ENCODE data around the gene DCAKD. TPM values are rescaled to one million over a fixed set of nuclear protein-coding genes. Genes with fewer than 3 reads are reported as not detected.
A peak's percentile ranks its signal among the peaks of the same experiment; 100 is the strongest.

The DCAKD gene
- total RNA-seq, 1 experiment from 2014 or later, result 48.3 TPM

- Histone ChIP-seq H3K18ac (ENCODE audit: insufficient read length, low read depth, low read length) (no peak overlapping the region), H2AK5ac (ENCODE audit: insufficient read length, low read length) (no peak overlapping the region), H2BK15ac (ENCODE audit: low read depth, low read length) (no peak overlapping the region), H3K23ac (ENCODE audit: insufficient read length, low read depth, low read length) (no peak overlapping the region), H3K4ac (ENCODE audit: low read depth, low read length) (no peak overlapping the region), H4K8ac (replicated peaks; ENCODE audit: insufficient read length, low read depth, low read length) (no peak overlapping the region), H3K27ac (ENCODE audit: insufficient read length, low read depth, low read length) (no peak overlapping the region), H3K9me3 (ENCODE audit: control insufficient read depth, low read depth, low read length) (no peaks in the 10 kb centered on the region), H2BK5ac (ENCODE audit: insufficient read length, low read length) (no peak overlapping the region), H3K14ac (ENCODE audit: insufficient read depth, low read length) (no peak overlapping the region), H3K4me2 (ENCODE audit: insufficient read depth, insufficient read length, low read length) (no peak overlapping the region), H3K4me1 (ENCODE audit: insufficient read depth, low read length) (no peaks in the 10 kb centered on the region), H2BK120ac (ENCODE audit: low read depth, low read length, poor library complexity, severe bottlenecking) (no peak overlapping the region), H3K27me3 (ENCODE audit: insufficient read depth, low read length) (no peaks in the 10 kb centered on the region), H4K5ac (ENCODE audit: insufficient read length, low read depth, low read length) (no peak overlapping the region), H3K79me2 (ENCODE audit: insufficient read depth, low read length) (no peaks in the 10 kb centered on the region; the same call in 1 of the 2 replicates), H4K91ac (ENCODE audit: insufficient read length, low read depth, low read length) (no peak overlapping the region), H4K20me1 (ENCODE audit: control insufficient read depth, insufficient read depth, insufficient read length) (no peaks in the 10 kb centered on the region), H3T11ph (ENCODE audit: low read length) (no peak overlapping the region), H2BK12ac (ENCODE audit: insufficient read length, low read depth, low read length) (no peak overlapping the region), H3K79me1 (ENCODE audit: insufficient read depth, low read depth, low read length, poor library complexity, severe bottlenecking) (no peaks in the 10 kb centered on the region), H3K23me2 (ENCODE audit: insufficient read length, low read depth, low read length, poor library complexity, severe bottlenecking) (no peaks in the 10 kb centered on the region), H2AFZ (ENCODE audit: low read length) (no peak overlapping the region), H3K56ac (ENCODE audit: insufficient read length, low read depth, low read length) (no peak overlapping the region), H3K9ac (ENCODE audit: extremely low read depth, insufficient read length, low read length) (no peak overlapping the region), H2BK20ac (ENCODE audit: low read depth, low read length, poor library complexity, severe bottlenecking) (no peak overlapping the region)
- no peak overlapping the region for H3K4me3 Mint-ChIP-seq
- TF ChIP-seq, protein P1, sequence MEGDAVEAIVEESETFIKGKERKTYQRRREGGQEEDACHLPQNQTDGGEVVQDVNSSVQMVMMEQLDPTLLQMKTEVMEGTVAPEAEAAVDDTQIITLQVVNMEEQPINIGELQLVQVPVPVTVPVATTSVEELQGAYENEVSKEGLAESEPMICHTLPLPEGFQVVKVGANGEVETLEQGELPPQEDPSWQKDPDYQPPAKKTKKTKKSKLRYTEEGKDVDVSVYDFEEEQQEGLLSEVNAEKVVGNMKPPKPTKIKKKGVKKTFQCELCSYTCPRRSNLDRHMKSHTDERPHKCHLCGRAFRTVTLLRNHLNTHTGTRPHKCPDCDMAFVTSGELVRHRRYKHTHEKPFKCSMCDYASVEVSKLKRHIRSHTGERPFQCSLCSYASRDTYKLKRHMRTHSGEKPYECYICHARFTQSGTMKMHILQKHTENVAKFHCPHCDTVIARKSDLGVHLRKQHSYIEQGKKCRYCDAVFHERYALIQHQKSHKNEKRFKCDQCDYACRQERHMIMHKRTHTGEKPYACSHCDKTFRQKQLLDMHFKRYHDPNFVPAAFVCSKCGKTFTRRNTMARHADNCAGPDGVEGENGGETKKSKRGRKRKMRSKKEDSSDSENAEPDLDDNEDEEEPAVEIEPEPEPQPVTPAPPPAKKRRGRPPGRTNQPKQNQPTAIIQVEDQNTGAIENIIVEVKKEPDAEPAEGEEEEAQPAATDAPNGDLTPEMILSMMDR (conservative IDR thresholded peaks at IDR 0.05), result peak; percentile 66
- H3K4me1 Mint-ChIP-seq, result peaks cover 1 to 8% of the 10 kb centered on the region in 2 experiments
- WGBS (ENCODE audit: extremely low coverage, insufficient read length, low lambda C conversion rate), result no CpG with 5 or more reads among the region's 3 CpGs
- H3K27ac Mint-ChIP-seq, result no peak overlapping the region; a peak in 1 of 7 replicates
- DNase-seq, result peak; percentile 42
- H3K36me3 Mint-ChIP-seq (ENCODE audit: insufficient read depth in 1 of 3, low read depth in 3 of 3), result peaks cover 62 to 89% (median 75%) of the 10 kb centered on the region in 3 experiments
- H3K27me3 Mint-ChIP-seq (ENCODE audit: low read depth), result no peaks in the 10 kb centered on the region
- no peaks in the 10 kb centered on the region for H3K9me3 Mint-ChIP-seq
Measured at GRCh38 chr17:45096141-45096540, 44.7 kb upstream of the DCAKD start.

Data from H9 (cell line).